ENCODE measurements around the gene NIPAL1.

GRCh38 chr4:48051078-48051477, 34.5 kb downstream of the NIPAL1 start:
- no peak for TF ChIP-seq CTCF (IDR thresholded peaks at IDR 0.05; ENCODE audit: insufficient read depth, low read depth, low read length)
- no peak for TF ChIP-seq EZH2 (IDR thresholded peaks at IDR 0.05; ENCODE audit: insufficient read depth, low read length)

All from astrocyte (in vitro differentiated cells and primary cell).